ENCODE data around the gene MLH1.
"Not testable (repeated sequence)": the region's sequence is repeated elsewhere in the genome, so short reads cannot be mapped to it uniquely, and the experiment has no call there.

Gene MLH1

DNA sequence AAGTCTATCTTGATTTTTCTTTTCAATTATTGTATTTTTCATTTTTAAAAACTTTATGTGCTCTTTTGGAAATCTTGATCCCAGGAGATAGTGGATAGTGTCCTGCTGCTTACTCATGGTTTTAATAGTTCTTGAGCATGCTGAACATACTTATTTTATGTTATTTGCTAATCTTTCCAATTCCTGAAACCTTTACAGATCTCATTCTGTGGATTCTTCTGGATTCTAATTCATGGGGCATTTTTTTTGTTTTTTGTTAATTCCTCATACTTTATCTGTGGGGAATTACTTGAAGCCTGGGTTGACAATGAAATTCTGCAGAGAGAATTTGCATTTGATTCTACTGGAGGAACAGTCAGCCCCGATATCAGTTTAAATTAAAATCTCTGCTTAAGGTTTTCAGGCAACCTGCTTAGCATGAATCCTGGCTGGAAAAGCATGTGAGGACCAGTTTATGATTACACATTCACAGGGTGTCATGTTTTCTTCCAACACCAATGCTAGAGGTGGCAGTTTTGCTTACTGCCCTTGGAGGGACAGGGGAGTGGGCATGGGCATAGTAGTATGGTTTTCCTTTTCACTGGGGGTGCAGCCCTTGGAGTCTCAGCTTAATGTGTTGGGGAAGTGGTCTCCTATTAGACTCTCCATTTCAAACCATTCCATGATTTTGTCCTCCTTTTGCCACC is 46.0 kb downstream of the MLH1 start:
- no peak for DNase-seq

DNA sequence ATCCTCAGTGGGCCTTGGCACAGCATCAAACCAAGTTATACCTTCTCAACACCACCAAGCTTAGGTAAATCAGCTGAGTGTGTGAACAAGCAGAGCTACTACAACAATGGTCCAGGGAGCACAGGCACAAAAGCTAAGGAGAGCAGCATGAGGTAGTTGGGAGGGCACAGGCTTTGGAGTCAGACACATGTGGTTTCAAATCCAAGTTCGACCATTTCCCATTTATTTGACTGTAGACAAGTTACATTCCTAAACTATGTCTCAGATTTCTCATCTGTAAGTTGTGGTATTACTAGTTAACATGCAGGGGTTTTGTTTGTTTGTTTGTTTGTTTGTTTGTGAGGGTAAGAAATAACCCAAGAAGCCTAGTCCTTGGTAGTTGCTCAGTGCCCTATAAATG is 46.9 kb downstream of the MLH1 start:
- DNase-seq, result no peak

DNA sequence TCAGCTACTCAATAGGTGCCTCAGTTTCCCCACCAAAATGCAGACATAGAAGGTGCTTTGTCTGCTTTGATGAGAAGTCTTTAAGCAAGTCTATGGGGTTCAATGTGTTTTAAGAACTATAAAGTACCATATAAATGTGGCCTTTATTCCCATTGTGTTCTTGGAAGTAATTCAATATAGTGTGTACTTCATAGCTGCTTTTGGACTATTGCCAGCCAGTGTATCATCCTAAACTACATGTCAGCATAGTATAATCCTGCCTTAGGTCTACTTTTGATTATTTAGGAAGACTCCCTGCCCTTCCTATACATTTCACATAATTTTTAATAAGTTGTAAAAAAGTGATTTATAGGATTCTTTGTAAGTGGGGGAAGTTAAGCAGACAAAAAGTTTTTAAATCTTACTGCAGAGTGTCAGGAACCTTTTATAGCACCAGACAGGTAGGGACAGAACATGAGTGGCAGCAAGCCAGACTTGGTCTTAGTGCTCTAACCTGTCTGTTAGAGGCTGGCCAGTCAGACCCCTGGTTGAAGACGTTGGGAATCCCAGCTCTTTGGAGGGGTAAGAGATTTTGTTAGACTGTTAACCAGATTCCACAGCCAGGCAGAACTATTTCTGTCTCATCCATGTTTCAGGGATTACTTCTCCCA is 48.4 kb downstream of the MLH1 start:
- DNase-seq, result no peak

DNA sequence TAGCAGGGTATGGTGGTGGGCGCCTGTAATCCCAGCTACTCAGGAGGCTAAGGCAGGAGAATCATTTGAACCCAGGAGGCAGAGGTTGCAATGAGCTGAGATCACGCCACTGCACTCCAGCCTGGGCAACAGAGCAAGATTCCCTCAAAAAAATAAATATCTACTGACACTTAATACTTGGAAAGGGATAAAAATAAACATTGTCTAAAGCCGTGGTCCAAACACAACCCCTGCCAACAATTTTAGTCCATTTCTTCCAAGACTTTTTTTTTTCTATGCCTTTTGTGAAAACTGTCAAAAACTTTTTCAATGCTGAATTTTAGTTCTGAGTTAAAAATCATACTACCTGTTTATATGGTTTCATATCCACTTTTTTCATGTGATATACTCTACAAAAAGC is 49.4 kb downstream of the MLH1 start:
- not testable (repeated sequence) for DNase-seq

DNA sequence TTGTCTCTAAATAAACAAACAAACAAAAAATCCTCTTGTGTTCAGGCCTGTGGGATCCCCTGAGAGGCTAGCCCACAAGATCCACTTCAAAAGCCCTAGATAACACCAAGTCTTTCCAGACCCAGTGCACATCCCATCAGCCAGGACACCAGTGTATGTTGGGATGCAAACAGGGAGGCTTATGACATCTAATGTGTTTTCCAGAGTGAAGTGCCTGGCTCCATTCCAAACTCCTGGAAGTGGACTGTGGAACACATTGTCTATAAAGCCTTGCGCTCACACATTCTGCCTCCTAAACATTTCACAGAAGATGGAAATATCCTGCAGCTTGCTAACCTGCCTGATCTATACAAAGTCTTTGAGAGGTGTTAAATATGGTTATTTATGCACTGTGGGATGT is 57.0 kb downstream of the MLH1 start:
- DNase-seq, result no peak

DNA sequence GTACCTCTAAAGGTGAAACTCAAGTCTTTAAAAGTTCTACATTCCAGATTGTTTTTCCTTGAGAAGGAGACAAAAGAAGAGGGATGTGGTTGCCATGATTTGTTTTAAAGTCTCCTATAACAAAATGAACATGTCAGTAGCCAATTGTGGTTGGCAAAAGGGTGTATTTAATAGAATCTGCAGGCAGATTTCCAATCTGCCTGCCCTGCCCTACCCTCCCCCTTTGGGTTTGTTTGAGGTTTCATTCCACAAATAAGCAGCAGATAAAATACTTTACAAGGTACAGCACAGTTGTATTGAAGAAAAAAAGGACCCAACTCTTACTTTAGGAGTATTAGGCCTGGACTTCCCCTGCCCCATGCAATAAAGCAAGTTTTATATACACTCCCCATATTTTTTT is 59.5 kb downstream of the MLH1 start:
- DNase-seq, result no peak

DNA sequence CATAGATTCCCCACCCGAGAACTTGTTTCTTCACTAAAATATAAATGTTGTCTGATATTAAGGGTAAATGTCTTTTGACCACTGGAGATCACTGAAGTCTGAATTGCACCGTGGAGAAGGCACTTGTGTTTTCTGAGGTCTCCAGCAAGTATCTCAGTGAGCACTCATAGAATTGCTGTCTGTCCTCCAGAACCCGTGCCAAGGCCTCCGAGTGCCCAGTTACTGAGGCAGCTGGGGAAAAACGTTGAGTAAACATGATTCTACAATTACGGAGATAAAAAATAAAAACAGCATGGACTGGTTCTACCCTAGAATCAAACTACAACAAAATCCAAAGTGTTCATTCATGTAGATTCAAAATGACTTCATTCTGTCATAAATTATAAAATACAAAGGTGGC is 60.0 kb downstream of the MLH1 start:
- DNase-seq, result no peak

DNA sequence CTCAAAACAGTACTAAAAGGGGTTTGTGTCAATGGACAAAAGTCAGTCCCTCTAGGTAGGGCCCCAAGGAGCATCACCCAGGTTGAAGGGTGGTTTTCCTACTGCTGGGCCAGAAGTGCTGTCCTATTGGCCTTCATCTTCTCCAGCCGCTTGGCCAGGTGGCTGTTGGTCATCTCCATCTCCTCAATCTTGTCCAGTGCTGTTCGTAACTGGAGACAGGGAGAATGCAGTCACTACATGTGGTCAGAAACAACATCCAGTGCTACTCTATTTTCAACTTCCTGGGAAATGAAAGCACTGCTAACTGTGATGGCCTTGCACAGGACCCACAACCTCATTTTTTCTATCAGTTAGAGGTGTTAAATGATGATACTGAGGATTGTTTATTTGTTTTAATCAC is 60.4 kb downstream of the MLH1 start:
- no peak for DNase-seq

DNA sequence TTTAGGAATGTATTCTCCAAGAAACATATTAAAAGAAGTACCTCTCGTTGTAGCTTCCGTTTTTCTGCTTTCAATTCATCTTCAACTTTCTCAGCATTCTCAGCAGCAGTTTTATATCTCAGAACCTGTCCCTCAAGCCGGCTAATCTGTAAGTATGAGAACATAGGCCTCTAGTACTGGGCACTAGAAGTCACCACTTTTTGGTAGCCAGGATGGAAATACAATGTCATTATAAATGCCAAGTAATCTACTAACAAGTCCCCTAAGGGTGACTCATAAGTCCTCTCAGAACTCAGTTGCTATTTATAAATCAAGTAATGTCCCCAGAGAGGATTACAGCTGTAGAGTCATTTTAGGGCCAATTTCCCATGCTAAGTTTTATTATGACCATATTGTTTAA is 61.1 kb downstream of the MLH1 start:
- no peak for DNase-seq

DNA sequence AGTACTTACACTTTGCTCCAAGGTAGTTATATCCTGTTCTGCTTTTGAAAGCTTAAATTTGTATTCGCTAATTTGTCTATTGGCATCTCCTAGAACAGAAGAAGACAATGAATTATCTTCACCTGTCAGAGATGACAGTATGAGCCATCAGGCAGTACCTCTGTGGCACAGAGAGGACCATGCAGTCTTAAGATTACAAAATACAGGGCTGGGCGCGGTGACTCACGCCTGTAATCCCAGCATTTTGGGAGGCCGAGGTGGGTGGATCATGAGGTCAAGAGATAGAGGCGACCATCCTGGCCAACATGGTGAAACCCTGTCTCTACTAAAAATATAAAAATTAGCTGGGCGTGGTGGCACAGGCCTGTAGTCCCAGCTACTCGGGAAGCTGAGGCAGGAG is 61.8 kb downstream of the MLH1 start:
- not testable (repeated sequence) for DNase-seq

DNA sequence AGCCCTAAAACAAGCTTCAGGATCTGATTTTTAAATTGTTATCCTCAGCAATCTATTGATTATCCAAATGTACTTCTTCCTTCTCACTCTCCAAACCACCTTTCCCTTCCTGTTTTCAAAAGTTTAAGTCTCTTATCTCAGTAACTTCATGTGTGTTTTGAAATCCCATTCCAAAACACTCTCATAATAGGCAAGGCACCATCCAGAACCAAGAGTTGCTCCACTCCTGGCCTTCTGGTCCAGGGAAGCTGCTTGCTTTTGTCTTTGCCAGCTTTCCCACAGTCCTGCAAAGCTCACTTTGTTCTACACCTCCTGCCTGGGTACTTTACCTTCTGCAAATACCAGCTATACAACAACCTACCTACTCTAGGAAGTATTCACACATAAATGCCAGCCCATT is 63.5 kb downstream of the MLH1 start:
- no peak for DNase-seq

DNA sequence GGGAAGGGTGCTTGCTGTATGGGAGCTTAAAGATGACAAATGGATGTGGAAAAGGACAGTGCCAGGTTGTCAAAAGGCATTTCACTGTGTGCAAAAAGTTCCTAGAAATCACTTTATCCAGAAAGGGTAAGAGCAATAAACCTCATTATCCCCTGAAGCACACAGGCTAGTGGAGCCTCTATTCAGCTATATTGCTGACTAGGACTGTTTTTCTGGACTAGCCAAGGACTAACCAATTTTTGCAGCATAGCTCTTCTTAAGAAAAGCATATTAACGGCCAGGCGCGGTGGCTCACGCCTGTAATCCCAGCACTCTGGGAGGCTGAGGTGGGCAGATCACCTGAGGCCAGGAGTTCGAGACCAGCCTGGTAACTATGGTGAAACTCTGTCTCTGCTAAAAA is 64.8 kb downstream of the MLH1 start:
- DNase-seq, result no peak

DNA sequence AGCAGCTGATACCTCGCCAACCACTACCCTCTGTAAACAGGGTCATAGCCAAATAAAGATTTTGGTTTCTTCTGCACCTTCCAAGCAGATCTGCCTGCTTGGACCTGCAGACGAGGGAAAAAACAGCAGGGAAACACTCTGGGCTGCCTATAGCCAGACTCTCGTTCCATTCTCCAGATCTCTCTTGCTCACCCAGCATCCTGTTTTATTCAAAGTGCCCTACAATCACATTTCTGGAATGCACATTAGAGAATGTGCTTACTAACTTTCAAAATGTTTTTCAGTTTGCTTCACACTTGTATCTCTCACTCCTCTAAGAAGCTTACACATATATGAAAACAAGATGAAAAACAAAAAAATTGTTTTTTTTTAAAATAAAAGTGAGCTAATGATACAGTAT is 71.4 kb downstream of the MLH1 start:
- no peak for DNase-seq

DNA sequence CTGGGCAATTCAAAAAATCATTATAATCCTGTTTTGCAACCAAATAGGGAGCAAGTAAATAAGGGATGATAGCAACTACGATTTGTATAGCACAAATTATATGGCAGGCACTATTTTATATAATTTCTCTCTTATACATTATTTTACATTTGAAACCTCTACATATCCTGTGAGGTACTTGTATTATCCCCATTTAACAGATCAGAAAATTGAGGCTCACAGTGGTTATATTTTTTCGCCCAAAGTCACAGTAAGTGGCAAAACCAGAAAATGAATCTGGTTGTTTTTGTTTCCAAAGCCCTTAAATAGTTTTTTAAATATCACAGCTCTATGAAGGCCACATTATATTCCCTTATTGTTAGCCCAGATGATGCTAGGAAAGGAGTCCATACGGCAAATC is 74.3 kb downstream of the MLH1 start:
- DNase-seq, result no peak

DNA sequence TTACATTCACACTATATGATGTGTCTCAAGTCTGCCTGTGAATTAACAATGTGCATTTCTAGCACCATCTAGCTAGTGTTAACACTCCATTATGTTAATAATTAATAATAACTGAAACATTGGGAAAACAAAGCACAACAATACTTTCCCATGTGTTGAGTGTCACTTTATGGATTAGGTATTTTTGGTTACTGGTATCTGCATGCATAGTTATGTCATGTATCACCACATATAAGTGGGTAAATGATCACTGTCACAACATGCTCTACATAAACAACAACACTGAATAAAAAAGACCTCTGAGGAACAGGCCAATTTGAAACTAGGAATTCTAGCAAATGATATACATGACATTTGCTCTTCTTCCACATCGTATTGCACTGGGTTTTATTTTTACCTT is 74.7 kb downstream of the MLH1 start:
- DNase-seq, result no peak

DNA sequence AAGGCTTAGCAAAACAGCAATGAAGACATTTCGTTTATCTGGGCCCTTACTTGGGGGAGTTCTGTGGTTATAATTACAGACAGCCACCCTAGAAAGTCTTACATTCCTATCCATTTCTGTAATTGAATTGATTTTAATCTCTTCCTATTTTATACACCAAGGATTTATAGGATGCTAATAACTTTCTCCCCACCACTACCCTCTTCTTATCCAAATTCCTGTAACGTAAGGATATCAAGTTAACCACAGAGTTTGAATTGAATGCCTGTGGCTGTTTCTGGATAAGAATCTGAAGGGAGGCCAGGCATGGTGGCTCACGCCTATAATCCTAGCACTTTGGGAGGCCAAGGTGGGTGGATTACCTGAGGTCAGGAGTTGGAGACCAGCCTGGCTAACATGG is 78.6 kb downstream of the MLH1 start:
- DNase-seq, result no peak

DNA sequence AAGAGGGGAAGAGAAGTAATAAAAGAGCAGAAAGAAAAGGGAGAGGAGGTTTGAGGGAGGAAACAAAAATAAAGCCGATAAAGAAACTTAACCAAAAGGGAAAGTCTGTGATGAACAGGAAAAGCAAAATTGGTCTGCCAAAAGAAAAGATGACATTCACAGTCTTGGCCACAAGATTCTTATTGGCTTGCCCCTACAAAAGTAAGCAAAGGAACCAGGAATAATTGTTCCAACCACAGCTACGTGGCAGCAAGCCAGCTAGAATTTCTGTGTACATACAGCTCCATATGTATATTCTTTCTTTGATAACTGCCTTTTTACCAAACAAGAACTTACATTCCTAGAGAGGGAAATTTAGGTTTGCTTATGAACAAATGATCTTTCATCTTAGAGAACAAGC is 79.6 kb downstream of the MLH1 start:
- no peak for DNase-seq

DNA sequence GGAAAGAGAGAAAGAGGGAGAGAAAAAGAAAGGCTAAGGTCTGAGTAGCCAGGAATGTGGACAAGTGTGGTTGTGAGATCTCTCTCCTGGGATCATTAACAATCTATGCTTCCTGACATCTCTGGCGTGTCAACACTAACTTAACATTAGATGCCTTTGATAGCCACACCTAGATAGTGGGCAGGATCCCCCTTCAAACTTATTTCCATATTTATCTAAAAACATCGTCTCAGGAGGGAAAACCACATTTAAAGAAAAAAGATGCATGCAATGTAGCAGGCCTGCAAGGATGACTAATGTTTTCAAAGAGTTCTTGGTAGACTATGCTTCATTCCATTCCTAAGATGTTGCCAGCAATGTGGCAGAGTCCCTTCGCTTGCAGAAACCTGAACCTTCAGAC is 80.9 kb downstream of the MLH1 start:
- DNase-seq, result no peak

DNA sequence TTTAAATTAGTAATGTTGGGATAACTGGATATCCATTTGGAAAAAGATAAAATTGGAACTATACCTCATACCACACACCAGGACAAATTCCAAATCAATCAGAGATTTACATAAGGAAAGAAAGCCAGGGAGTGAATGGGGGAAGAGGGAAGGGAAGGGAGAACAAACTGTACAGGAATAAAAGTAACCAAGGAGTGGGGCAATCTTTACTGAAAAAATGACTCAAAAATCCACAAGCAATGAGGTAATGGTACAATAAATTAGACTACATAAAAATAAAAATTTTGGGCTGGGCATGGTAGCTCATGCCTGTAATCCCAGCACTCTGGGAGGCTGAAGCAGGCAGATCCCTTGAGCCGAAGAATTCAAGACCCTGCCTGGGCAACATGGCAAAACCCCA is 82.6 kb downstream of the MLH1 start:
- no peak for DNase-seq

DNA sequence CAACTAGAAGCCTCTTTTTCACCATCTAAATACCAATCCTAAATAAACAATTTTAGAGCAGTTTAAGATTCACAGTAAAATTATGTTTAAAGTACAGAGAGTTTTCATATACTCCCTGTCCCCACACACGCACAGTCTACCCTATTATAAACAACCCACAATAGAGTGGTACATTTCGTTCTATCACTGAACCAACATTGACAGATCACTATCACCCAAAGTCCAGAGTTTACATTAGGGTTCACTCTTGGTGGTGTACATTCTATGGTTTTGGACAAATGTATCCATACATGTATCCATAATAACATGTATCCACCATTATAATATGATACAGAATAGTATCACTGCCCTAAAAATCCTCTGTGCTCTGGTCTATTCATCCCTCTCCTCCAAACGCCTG is 89.0 kb downstream of the MLH1 start:
- no peak for DNase-seq

DNA sequence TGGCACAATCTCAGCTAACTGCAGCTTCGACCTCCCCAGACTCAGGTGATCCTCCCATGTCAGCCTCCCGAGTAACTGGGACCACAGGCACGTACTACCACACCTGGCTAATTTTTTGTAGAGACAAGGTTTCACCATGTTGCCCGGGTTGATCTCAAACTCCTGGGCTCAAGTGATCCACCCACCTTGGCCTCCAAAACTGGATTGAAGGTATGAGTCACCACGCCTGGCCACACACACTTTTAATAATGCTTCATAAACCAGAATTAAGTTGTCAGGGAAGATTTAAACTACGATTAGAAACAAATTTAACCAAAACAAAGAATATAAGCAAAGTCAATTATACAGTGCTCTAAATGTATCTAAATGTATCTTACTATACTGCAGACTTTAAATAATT is 93.6 kb downstream of the MLH1 start:
- no peak for DNase-seq

DNA sequence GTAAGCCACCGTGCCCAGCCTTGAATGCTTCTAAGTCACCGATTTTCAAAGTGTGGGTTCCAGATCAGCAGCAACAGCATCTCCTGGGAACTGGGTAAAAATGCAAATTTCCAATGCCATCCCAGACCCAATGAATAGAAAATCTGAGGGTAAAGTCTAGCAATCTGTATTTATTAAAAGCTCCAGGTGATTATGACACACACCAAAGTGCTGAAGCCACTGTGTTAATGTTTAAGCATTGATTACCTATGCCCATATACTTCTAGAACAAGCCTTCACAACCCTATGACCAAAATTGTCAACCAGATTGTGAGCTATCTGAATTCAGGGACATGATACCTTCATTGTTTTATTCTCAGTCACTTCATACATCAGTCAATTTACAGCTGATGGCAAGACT is 94.6 kb downstream of the MLH1 start:
- no peak for DNase-seq

DNA sequence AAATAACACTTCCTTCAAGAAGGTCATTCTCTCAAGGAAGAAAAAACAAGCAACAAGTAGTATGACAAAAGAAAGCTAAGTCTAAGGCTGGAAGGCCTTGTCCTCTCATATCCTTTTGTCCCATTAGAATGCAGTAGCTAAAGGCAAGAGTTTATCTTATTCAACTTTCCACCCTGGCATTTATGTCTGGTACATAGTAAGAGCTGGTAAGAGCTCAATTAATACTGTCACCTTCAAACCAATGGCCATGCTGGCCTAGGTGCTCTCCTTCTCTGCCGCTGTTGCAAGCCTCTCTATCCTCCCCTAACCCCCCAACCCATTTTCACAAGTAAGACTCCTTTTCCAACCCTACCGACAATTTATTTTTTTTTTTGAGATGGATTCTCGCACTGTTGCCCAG is 99.2 kb downstream of the MLH1 start:
- no peak for DNase-seq

DNA sequence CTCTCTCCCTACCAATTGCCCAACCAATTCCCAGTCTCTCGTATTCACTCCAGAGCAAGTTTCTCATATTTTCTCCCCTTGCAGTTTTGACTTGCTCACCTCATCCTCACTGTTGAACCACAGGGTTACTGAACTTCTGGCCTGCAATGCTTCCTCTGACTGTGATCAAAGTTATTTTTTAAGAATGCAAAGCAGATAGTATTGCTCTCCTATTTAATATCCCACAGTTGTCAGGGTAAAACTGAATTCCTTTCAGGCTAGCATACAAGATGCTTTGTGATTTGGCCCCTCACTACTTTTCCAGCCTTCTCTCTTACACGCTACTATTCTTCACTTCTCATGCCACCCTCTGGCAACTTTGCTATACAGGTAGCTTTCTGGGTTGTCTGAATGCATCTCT is 100.2 kb downstream of the MLH1 start:
- DNase-seq, result no peak

DNA sequence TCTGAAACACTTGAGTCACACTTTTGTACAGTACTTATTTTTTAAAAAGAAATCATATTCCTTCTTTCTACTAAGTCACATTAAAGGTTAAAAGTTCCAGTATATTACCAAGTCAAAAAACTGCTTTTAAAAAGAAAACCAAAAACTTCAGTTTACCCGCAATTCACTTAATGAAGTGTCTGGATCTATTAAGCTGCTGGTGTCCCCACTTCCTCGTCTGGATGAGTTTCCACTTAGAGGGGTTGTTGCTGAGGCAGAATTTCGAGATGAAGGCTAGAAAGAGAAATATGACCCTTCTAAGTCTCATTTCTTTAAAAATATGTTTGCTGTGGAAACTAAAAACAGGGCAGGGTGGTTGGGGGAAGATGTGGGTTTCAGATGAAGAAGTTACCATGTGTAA is 101.3 kb downstream of the MLH1 start:
- DNase-seq, result no peak
